Measurements from ENCODE around the gene PCNX2.

- TF ChIP-seq CTCF (conservative IDR thresholded peaks at IDR 0.05; ENCODE audit: low read length) (no peak), EZH2phosphoT487 (IDR thresholded peaks at IDR 0.05; ENCODE audit: borderline replicate concordance) (no peak)
These were observed 143.7 kb downstream of the PCNX2 start for GRCh38 chr1:233151861-233152260.

Data from Loucy (cell line).